Measurements from ENCODE around the gene EPN2.
"Not testable (repeated sequence)": the region's sequence is repeated elsewhere in the genome, so short reads cannot be mapped to it uniquely, and the experiment has no call there.

EPN2 gene

DNA sequence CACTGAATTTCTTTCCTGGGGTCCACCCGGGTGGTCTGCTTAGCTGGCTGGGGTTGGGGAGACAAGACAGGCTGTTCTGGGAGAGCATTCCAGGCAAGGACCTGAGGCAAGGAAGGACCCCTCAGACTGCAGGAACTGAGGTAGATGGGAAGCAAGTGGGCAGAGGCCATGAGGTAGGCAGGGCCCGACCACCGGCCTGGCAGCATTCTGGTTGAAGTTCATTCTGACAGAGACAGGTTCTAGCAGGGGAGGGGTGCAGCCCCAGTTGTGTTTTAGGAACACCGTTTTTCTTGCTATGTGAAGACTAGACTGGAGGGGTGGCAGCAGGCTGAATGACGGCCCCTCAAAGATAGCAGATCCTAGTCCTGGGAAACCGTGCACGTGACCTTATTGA, 107.9 kb downstream of the EPN2 start:
- ChIA-PET POLR2A (no interaction called here), CTCF (interaction anchor here (1.1 kb wide), 1 partner anchor 23 kb away, joined by 3 read pairs; no protein-coding TSS in a partner anchor)
- TF ChIP-seq ZNF384 (IDR thresholded peaks at IDR 0.05) (no peak), TARDBP (IDR thresholded peaks at IDR 0.05) (no peak), FOXK2 (IDR thresholded peaks at IDR 0.05) (no peak), FOXA1 (IDR thresholded peaks at IDR 0.05) (no peak), FOXM1 (IDR thresholded peaks at IDR 0.05; ENCODE audit: borderline replicate concordance) (no peak), L3MBTL2 (conservative IDR thresholded peaks at IDR 0.05) (no peak)
- DNase-seq (ENCODE audit: extremely low spot score) = no peak

DNA sequence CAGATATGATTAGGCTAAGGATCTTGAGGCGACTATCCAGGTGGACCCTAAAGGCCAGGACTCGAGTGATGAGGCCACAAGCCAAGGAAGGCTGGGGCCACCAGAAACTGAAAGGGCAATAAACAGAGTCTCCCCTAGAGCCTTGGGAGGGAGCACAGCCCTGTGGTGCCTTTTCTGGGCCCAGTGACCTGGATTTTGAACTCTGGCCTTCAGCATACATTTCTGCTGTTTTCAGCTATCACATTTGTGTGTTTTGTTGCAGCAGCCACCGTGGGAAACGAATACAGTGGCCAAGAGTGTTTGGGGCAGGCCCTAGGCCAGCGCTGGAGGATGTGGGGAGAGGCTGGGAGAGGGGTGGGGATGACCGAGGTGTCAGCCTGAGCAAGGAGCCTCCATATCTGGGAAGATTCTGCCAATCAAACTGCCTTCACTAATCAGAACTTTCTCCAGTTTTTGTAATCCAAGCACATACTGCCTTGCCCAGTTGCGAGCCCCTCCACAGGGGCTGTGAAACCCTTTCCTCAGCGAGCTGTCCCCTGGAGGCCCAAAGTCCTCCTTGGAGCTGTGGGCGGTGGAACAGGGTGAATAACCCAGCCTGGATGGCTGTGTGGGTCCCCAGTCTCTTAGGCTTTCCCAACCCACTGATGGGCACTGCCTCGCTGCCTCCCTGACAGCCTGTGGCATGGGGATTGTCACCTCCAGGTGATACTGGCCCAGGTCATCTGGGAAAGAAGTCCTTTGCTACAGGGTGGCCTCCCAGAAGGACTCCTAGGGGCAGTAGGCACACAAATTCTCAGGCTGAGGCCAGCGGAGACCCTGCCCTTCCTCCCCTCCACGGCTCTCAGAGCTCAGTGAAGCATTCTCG, 108.6 kb downstream of the EPN2 start:
- no peak for DNase-seq (ENCODE audit: extremely low spot score)
- POLR2A ChIA-PET = interaction anchor here (1.2 kb wide), 1 partner anchor 32 kb away, joined by 7 read pairs; the partner anchor contains the start of gene MAPK7
- TF ChIP-seq CTBP1 (IDR thresholded peaks at IDR 0.05; ENCODE audit: borderline replicate concordance) (no peak), ZNF384 (IDR thresholded peaks at IDR 0.05) (no peak), ELF4 (IDR thresholded peaks at IDR 0.05) (no peak), ARNT (IDR thresholded peaks at IDR 0.05) (no peak), LEF1 (IDR thresholded peaks at IDR 0.05; ENCODE audit: borderline replicate concordance) (no peak)
- CTCF ChIA-PET = interaction anchor here (1.1 kb wide), 1 partner anchor 17 kb away, joined by 3 read pairs; the partner anchor contains the start of gene B9D1

DNA sequence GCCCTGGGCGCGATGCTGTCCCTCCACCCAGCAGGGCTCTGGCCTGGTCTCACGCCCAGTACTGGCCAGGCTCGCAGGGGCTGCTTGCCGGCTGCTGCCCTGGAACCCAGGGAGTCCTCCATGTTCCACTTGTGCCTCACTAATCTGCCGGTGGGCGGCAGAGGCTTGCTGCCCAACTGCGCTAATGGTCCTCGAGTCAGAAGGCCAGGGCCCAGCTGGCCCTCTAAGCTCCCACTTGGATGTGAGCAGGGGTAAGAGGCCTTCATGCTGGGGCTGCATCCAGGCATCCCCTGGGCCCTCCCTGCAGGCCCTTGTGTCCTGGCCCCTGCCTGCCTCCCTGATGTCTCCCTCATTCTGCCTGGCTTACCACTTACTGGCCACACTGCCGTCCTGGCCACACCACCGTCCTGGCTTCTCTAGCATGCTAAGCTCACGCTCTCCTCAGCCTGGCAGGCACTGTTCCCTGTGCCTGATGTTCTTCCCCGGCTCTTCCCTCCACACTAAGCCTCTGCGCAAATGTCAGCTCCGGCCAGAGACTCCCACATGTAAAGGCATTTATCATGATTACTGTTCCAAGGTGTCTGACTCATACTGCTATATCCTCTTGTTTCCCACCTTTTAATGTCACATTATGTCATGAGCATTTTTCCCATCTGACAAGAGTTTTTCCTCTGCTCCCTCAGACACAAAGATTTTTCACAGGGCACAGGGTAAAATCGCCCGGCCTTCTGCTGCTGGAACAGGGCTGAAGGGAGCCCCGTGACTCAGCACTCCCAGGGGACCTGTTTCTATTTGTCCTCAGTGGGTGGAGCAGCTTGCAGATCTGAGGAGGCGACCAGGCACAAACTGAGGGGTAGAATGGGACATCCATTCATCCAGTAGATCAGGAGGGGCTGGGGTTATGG, 109.4 kb downstream of the EPN2 start:
- ChIA-PET CTCF (interaction anchor here (1.1 kb wide), 1 partner anchor 16 kb away, joined by 3 read pairs; the partner anchor contains the start of gene B9D1), POLR2A (interaction anchor here (1.2 kb wide), 1 partner anchor 31 kb away, joined by 7 read pairs; the partner anchor contains the start of gene MAPK7)
- no peak for DNase-seq (ENCODE audit: extremely low spot score)
- no peak for TF ChIP-seq TARDBP (IDR thresholded peaks at IDR 0.05)
- no peak for TF ChIP-seq LEF1 (IDR thresholded peaks at IDR 0.05; ENCODE audit: borderline replicate concordance)
- TF ChIP-seq ELF4 (IDR thresholded peaks at IDR 0.05) = no peak
- TF ChIP-seq CTBP1 (IDR thresholded peaks at IDR 0.05; ENCODE audit: borderline replicate concordance) = no peak

- CTCF ChIA-PET = interaction anchor here (1.1 kb wide), 1 partner anchor 15 kb away, joined by 3 read pairs; the partner anchor contains the start of gene B9D1
- TF ChIP-seq TARDBP (IDR thresholded peaks at IDR 0.05) = no peak
- no peak for TF ChIP-seq CTBP1 (IDR thresholded peaks at IDR 0.05; ENCODE audit: borderline replicate concordance)
- no peak for TF ChIP-seq FOXA1 (IDR thresholded peaks at IDR 0.05)
- TF ChIP-seq ELF4 (IDR thresholded peaks at IDR 0.05) = no peak
- TF ChIP-seq SP1 (IDR thresholded peaks at IDR 0.05) = no peak
- no peak for TF ChIP-seq L3MBTL2 (conservative IDR thresholded peaks at IDR 0.05)
- DNase-seq (ENCODE audit: extremely low spot score) = no peak
- POLR2A ChIA-PET = interaction anchor here (1.2 kb wide), 1 partner anchor 30 kb away, joined by 7 read pairs; the partner anchor contains the start of gene MAPK7
Measured at GRCh38 chr17:19347323-19348080, 110.3 kb downstream of the EPN2 start.

DNA sequence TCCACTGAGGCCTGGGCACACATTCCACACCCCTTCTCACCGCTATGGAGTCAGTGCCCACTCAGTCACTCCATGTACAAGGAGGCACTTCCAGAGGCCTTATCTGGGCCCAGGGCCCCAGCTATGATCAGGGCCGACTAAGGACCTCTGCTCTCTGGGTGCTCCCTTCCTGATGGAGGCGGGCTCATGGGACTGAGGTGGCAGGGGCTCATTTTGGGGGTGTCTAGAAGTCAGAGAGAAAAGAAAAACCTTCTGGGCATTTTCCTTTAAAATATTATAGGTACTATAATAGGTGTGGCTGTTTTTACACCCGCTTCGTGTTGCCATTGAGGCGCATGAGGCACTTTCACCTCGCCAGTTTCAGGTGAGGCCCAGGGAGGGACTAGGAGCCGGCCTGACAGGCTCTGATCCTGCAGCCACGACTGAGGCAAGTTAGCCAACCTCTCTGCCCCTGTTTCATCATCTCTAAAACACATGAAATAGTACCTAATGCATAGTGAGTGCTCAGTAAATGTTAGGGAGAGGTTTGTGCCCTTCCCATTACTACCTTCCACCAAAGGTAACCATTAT, 111.0 kb downstream of the EPN2 start:
- ChIA-PET POLR2A (no interaction called here), CTCF (no interaction called here)
- no peak for DNase-seq (ENCODE audit: extremely low spot score)
- no peak for TF ChIP-seq SP1 (IDR thresholded peaks at IDR 0.05)
- TF ChIP-seq ARNT (IDR thresholded peaks at IDR 0.05) = no peak
- no peak for TF ChIP-seq HDGF (IDR thresholded peaks at IDR 0.05; ENCODE audit: borderline replicate concordance)
- TF ChIP-seq CTBP1 (IDR thresholded peaks at IDR 0.05; ENCODE audit: borderline replicate concordance) = no peak
- no peak for TF ChIP-seq LEF1 (IDR thresholded peaks at IDR 0.05; ENCODE audit: borderline replicate concordance)
- no peak for TF ChIP-seq TARDBP (IDR thresholded peaks at IDR 0.05)

GRCh38 chr17:19348806-19349205, 111.6 kb downstream of the EPN2 start:
- ChIA-PET POLR2A (no interaction called here), CTCF (interaction anchor here (0.7 kb wide), 1 partner anchor 16 kb away, joined by 8 read pairs; no protein-coding TSS in a partner anchor)
- TF ChIP-seq ELF4 (IDR thresholded peaks at IDR 0.05) = no peak
- TF ChIP-seq FOXA1 (IDR thresholded peaks at IDR 0.05) = no peak
- TF ChIP-seq BHLHE40 (IDR thresholded peaks at IDR 0.05; ENCODE audit: borderline replicate concordance) = no peak
- no peak for TF ChIP-seq HDGF (IDR thresholded peaks at IDR 0.05; ENCODE audit: borderline replicate concordance)
- no peak for TF ChIP-seq FOXM1 (IDR thresholded peaks at IDR 0.05; ENCODE audit: borderline replicate concordance)
- no peak for TF ChIP-seq TARDBP (IDR thresholded peaks at IDR 0.05)
- no peak for TF ChIP-seq LEF1 (IDR thresholded peaks at IDR 0.05; ENCODE audit: borderline replicate concordance)
- TF ChIP-seq, protein P1, sequence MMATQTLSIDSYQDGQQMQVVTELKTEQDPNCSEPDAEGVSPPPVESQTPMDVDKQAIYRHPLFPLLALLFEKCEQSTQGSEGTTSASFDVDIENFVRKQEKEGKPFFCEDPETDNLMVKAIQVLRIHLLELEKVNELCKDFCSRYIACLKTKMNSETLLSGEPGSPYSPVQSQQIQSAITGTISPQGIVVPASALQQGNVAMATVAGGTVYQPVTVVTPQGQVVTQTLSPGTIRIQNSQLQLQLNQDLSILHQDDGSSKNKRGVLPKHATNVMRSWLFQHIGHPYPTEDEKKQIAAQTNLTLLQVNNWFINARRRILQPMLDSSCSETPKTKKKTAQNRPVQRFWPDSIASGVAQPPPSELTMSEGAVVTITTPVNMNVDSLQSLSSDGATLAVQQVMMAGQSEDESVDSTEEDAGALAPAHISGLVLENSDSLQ (IDR thresholded peaks at IDR 0.05) = no peak
- no peak for TF ChIP-seq FOXK2 (IDR thresholded peaks at IDR 0.05)
- no peak for TF ChIP-seq SUZ12 (IDR thresholded peaks at IDR 0.05)
- no peak for DNase-seq (ENCODE audit: extremely low spot score)

- DNase-seq (ENCODE audit: extremely low spot score) = not testable (repeated sequence)
- ChIA-PET CTCF (interaction anchor here (1.3 kb wide), 1 partner anchor 9 kb away, joined by 7 read pairs; the partner anchor contains the start of gene B9D1), POLR2A (interaction anchor here (1.2 kb wide), 1 partner anchor 24 kb away, joined by 5 read pairs; the partner anchor contains the start of gene MAPK7)
Measured at GRCh38 chr17:19353401-19353800, 116.2 kb downstream of the EPN2 start.
